ENCODE measurements around the gene ABHD17A. TPM values are rescaled to one million over a fixed set of nuclear protein-coding genes. Genes with fewer than 3 reads are reported as not detected.

Gene ABHD17A
- total and polyA plus RNA-seq, 9 of the 15 experiments (the other 6 are each of a cell fraction or from before 2014, with no cell fraction given), result 0.04 to 135 (median 21.8) TPM; not detected in 1

DNA sequence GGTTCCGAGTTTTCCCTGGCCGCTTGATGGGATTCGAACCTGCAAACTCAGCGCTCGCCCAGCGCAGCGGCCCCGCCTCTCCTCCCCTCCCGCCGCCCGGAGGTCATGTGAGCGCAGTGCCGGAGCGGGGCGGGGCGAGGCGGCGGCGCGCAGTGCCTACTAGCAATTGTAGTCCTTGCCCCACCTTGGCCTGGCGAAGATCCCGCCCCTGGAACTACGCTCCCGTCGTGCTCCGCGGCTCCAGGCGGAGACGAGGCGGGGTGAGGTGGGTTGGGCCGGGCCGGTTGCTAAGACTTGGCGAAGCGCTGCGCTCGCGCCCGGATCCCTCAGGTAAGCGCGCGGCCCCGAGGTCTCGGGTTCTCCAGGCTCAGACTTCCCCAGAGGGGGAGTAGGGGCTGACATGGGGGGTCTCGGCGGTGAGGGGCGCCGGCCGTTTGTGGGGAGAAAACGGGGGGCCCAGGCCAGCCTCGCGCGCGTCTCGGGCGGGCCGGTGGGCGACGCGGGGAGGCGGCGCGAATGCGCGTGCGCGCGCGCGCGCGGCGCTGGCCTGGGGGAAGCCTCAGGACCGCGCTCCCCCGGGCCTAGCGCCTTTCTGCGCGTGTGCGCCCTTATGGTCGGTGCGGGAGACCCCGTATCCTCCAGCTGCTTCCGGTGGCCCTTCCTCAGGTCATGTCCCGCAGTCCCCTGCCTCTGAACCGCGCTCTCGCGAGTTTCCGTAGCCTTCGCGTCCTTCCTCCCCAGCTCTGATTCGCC, 20.0 kb upstream of the ABHD17A start, which contains the start of the genes ADAT3 and SCAMP4 (continued):
- TF ChIP-seq PRMT5 (CRISPR knock-in tag; IDR thresholded peaks at IDR 0.05) (no peak), CBFA2T3 (IDR thresholded peaks at IDR 0.05) (no peak), GABPB2 (CRISPR knock-in tag; conservative IDR thresholded peaks at IDR 0.05) (no peak), SIRT6 (IDR thresholded peaks at IDR 0.05; ENCODE audit: low read depth, low read length) (no peak), XRCC4 (IDR thresholded peaks at IDR 0.05; ENCODE audit: extremely low read depth, insufficient read depth, insufficient read length) (no peak), ZKSCAN8 (CRISPR knock-in tag; IDR thresholded peaks at IDR 0.05) (no peak), ZNF764 (CRISPR knock-in tag; IDR thresholded peaks at IDR 0.05; ENCODE audit: low read depth) (no peak), KHSRP (IDR thresholded peaks at IDR 0.05) (no peak), ZNF444 (CRISPR knock-in tag; IDR thresholded peaks at IDR 0.05) (no peak), ZNF445 (CRISPR knock-in tag; IDR thresholded peaks at IDR 0.05; ENCODE audit: low read depth) (no peak), FUS (optimal IDR thresholded peaks at IDR 0.05; ENCODE audit: low read depth, low read length) (no peak)
- TF ChIP-seq, protein P1, sequence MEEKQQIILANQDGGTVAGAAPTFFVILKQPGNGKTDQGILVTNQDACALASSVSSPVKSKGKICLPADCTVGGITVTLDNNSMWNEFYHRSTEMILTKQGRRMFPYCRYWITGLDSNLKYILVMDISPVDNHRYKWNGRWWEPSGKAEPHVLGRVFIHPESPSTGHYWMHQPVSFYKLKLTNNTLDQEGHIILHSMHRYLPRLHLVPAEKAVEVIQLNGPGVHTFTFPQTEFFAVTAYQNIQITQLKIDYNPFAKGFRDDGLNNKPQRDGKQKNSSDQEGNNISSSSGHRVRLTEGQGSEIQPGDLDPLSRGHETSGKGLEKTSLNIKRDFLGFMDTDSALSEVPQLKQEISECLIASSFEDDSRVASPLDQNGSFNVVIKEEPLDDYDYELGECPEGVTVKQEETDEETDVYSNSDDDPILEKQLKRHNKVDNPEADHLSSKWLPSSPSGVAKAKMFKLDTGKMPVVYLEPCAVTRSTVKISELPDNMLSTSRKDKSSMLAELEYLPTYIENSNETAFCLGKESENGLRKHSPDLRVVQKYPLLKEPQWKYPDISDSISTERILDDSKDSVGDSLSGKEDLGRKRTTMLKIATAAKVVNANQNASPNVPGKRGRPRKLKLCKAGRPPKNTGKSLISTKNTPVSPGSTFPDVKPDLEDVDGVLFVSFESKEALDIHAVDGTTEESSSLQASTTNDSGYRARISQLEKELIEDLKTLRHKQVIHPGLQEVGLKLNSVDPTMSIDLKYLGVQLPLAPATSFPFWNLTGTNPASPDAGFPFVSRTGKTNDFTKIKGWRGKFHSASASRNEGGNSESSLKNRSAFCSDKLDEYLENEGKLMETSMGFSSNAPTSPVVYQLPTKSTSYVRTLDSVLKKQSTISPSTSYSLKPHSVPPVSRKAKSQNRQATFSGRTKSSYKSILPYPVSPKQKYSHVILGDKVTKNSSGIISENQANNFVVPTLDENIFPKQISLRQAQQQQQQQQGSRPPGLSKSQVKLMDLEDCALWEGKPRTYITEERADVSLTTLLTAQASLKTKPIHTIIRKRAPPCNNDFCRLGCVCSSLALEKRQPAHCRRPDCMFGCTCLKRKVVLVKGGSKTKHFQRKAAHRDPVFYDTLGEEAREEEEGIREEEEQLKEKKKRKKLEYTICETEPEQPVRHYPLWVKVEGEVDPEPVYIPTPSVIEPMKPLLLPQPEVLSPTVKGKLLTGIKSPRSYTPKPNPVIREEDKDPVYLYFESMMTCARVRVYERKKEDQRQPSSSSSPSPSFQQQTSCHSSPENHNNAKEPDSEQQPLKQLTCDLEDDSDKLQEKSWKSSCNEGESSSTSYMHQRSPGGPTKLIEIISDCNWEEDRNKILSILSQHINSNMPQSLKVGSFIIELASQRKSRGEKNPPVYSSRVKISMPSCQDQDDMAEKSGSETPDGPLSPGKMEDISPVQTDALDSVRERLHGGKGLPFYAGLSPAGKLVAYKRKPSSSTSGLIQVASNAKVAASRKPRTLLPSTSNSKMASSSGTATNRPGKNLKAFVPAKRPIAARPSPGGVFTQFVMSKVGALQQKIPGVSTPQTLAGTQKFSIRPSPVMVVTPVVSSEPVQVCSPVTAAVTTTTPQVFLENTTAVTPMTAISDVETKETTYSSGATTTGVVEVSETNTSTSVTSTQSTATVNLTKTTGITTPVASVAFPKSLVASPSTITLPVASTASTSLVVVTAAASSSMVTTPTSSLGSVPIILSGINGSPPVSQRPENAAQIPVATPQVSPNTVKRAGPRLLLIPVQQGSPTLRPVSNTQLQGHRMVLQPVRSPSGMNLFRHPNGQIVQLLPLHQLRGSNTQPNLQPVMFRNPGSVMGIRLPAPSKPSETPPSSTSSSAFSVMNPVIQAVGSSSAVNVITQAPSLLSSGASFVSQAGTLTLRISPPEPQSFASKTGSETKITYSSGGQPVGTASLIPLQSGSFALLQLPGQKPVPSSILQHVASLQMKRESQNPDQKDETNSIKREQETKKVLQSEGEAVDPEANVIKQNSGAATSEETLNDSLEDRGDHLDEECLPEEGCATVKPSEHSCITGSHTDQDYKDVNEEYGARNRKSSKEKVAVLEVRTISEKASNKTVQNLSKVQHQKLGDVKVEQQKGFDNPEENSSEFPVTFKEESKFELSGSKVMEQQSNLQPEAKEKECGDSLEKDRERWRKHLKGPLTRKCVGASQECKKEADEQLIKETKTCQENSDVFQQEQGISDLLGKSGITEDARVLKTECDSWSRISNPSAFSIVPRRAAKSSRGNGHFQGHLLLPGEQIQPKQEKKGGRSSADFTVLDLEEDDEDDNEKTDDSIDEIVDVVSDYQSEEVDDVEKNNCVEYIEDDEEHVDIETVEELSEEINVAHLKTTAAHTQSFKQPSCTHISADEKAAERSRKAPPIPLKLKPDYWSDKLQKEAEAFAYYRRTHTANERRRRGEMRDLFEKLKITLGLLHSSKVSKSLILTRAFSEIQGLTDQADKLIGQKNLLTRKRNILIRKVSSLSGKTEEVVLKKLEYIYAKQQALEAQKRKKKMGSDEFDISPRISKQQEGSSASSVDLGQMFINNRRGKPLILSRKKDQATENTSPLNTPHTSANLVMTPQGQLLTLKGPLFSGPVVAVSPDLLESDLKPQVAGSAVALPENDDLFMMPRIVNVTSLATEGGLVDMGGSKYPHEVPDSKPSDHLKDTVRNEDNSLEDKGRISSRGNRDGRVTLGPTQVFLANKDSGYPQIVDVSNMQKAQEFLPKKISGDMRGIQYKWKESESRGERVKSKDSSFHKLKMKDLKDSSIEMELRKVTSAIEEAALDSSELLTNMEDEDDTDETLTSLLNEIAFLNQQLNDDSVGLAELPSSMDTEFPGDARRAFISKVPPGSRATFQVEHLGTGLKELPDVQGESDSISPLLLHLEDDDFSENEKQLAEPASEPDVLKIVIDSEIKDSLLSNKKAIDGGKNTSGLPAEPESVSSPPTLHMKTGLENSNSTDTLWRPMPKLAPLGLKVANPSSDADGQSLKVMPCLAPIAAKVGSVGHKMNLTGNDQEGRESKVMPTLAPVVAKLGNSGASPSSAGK (IDR thresholded peaks at IDR 0.05), result no peak
- TF ChIP-seq, protein P2, sequence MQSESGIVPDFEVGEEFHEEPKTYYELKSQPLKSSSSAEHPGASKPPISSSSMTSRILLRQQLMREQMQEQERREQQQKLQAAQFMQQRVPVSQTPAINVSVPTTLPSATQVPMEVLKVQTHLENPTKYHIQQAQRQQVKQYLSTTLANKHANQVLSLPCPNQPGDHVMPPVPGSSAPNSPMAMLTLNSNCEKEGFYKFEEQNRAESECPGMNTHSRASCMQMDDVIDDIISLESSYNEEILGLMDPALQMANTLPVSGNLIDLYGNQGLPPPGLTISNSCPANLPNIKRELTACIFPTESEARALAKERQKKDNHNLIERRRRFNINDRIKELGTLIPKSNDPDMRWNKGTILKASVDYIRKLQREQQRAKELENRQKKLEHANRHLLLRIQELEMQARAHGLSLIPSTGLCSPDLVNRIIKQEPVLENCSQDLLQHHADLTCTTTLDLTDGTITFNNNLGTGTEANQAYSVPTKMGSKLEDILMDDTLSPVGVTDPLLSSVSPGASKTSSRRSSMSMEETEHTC (IDR thresholded peaks at IDR 0.05), result peak; percentile 93
- TF ChIP-seq, protein P3, sequence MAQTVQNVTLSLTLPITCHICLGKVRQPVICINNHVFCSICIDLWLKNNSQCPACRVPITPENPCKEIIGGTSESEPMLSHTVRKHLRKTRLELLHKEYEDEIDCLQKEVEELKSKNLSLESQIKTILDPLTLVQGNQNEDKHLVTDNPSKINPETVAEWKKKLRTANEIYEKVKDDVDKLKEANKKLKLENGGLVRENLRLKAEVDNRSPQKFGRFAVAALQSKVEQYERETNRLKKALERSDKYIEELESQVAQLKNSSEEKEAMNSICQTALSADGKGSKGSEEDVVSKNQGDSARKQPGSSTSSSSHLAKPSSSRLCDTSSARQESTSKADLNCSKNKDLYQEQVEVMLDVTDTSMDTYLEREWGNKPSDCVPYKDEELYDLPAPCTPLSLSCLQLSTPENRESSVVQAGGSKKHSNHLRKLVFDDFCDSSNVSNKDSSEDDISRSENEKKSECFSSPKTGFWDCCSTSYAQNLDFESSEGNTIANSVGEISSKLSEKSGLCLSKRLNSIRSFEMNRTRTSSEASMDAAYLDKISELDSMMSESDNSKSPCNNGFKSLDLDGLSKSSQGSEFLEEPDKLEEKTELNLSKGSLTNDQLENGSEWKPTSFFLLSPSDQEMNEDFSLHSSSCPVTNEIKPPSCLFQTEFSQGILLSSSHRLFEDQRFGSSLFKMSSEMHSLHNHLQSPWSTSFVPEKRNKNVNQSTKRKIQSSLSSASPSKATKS (CRISPR knock-in tag; IDR thresholded peaks at IDR 0.05), result no peak

Measured in K562 (cell line).